Measurements from ENCODE around the gene ARMC7.

- TF ChIP-seq, protein P1, sequence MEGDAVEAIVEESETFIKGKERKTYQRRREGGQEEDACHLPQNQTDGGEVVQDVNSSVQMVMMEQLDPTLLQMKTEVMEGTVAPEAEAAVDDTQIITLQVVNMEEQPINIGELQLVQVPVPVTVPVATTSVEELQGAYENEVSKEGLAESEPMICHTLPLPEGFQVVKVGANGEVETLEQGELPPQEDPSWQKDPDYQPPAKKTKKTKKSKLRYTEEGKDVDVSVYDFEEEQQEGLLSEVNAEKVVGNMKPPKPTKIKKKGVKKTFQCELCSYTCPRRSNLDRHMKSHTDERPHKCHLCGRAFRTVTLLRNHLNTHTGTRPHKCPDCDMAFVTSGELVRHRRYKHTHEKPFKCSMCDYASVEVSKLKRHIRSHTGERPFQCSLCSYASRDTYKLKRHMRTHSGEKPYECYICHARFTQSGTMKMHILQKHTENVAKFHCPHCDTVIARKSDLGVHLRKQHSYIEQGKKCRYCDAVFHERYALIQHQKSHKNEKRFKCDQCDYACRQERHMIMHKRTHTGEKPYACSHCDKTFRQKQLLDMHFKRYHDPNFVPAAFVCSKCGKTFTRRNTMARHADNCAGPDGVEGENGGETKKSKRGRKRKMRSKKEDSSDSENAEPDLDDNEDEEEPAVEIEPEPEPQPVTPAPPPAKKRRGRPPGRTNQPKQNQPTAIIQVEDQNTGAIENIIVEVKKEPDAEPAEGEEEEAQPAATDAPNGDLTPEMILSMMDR (conservative IDR thresholded peaks at IDR 0.05 in 1 of 2, IDR thresholded peaks at IDR 0.05 in 1 of 2; ENCODE audit: extremely low read depth in 1 of 2, insufficient read depth in 1 of 2, low read depth in 1 of 2, low read length in 2 of 2): no peak
- no peak for TF ChIP-seq EZH2 (IDR thresholded peaks at IDR 0.05; ENCODE audit: borderline replicate concordance, low read length)
Measured at GRCh38 chr17:75087182-75087557, 22.6 kb upstream of the ARMC7 start.
